ENCODE data around the gene TMEM45A.

DNA sequence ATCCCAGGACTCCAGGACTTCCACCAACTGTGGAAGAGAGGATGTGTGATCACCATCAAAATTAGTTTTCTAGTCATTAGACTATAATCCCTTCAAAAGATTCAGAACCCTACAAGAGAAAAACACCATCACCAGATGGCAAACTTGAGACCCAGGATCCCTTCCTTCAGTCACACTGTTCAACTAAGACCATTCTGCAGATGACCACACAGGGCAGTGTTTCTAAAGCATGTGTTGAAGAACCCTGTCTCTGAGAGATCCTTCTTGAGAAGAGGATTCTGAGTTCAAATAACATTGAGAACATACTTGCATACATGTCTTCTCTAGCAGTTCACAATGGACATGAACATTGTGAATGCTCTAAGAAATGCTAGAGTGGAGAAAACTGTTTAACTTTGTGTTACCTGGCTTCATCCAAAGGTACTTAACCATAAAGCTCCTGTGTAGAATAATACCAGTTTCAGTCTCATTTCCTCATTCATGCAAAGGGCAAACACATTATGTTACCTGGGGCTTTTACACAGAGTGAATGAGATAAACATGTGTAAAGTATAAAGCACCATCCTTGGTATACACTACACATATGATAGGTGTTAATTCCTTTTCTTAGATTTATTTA, 114.6 kb downstream of the TMEM45A start:
- TF ChIP-seq POLR2A (IDR thresholded peaks at IDR 0.05; ENCODE audit: low read length), result no peak
- TF ChIP-seq GATA1 (IDR thresholded peaks at IDR 0.05; ENCODE audit: low read depth, low read length), result no peak
